HepG2 (cell line): ENCODE results near the gene LLGL2. TPM values are rescaled to one million over a fixed set of nuclear protein-coding genes. Genes with fewer than 3 reads are reported as not detected.
A peak's percentile ranks its signal among the peaks of the same experiment; 100 is the strongest.

Source experiments
- ATF6 ChIP-seq: sonication (generic); formaldehyde crosslinking; conservative IDR thresholded peaks from 2 replicates; pipeline ENCODE4 v1.4.0; 2020; ENCODE audit warnings: missing genetic modification reagents
- FLYWCH1 ChIP-seq: sonication (generic); formaldehyde crosslinking; IDR thresholded peaks from 2 replicates; pipeline ENCODE4 v1.8.1; 2023; ENCODE audit warnings: mild to moderate bottlenecking, missing genetic modification reagents
- GRHL1 ChIP-seq: sonication (generic); formaldehyde crosslinking; conservative IDR thresholded peaks from 2 replicates; pipeline ENCODE4 v1.8.0; 2022; ENCODE audit warnings: missing genetic modification reagents
- NFATC3 ChIP-seq: sonication (generic); formaldehyde crosslinking; IDR thresholded peaks from 2 replicates; pipeline ENCODE4 v1.5.1; 2020; ENCODE audit warnings: mild to moderate bottlenecking, missing genetic modification reagents
- PCBP1 ChIP-seq: fragments of 200-400 bp; formaldehyde crosslinking; IDR thresholded peaks from 2 replicates; pipeline ENCODE4 v1.6.1; 2017; ENCODE audit warnings: mild to moderate bottlenecking, low read depth, low read length, borderline replicate concordance
- POLR2G ChIP-seq: fragments of 200-400 bp; formaldehyde crosslinking; IDR thresholded peaks from 2 replicates; pipeline ENCODE4 v1.6.1; 2018; ENCODE audit warnings: mild to moderate bottlenecking, low read depth, low read length, moderate library complexity
- RELA ChIP-seq: sonication (generic); formaldehyde crosslinking; IDR thresholded peaks from 2 replicates; pipeline ENCODE4 v1.4.0; 2020; ENCODE audit warnings: missing genetic modification reagents
- ZBTB1 ChIP-seq: sonication (generic); formaldehyde crosslinking; IDR thresholded peaks from 2 replicates; pipeline ENCODE4 v1.4.0; 2020; ENCODE audit warnings: missing genetic modification reagents, borderline replicate concordance
- ZNF496 ChIP-seq: sonication (generic); formaldehyde crosslinking; IDR thresholded peaks from 2 replicates; pipeline ENCODE4 v1.8.1; 2023; ENCODE audit warnings: mild to moderate bottlenecking, moderate library complexity, missing genetic modification reagents; ENCODE audit not compliant: insufficient replicate concordance
- ZNF512B ChIP-seq: sonication (generic); formaldehyde crosslinking; IDR thresholded peaks from 2 replicates; pipeline ENCODE4 v1.5.1; 2020; ENCODE audit warnings: missing genetic modification reagents, mild to moderate bottlenecking, borderline replicate concordance
- ZNF576 ChIP-seq: sonication (generic); formaldehyde crosslinking; IDR thresholded peaks from 2 replicates; pipeline ENCODE4 v1.4.0; 2020; ENCODE audit warnings: mild to moderate bottlenecking, missing genetic modification reagents
- ZNF609 ChIP-seq: sonication (generic); formaldehyde crosslinking; IDR thresholded peaks from 2 replicates; pipeline ENCODE4 v1.4.0; 2020; ENCODE audit warnings: mild to moderate bottlenecking, missing genetic modification reagents, borderline replicate concordance
- ZNF670 ChIP-seq: sonication (generic); formaldehyde crosslinking; IDR thresholded peaks from 2 replicates; pipeline ENCODE4 v1.8.0; 2022; ENCODE audit warnings: mild to moderate bottlenecking, missing genetic modification reagents, borderline replicate concordance
- polyA plus RNA-seq, 8 experiments: library from polyadenylated mRNA; depleted of rRNA in 3 of 8; stranded (reverse) in 7 of 8; unstranded in 1 of 8; fragments of >200 nt; fragmentation: Illumina TruSeq in 4 of 8; extraction: Trizol in 4 of 8; gene quantifications; 2 replicates each; pipeline versions ENCODE4 v1.2.1 to v1.2.3, GENCODE V29; 2011 to 2016; ENCODE audit warnings: low read depth in 4 of 8, missing spikeins in 1 of 8, mixed read lengths in 1 of 8; ENCODE audit not compliant: insufficient read depth in 1 of 8
- total RNA-seq, 5 experiments: library from RNA; depleted of rRNA; stranded (reverse); fragments of >200 nt; fragmentation: Illumina TruSeq; extraction: Trizol; gene quantifications; 2 replicates each; pipeline ENCODE4 v1.2.3, GENCODE V29; 2016; ENCODE audit warnings: low read depth in 1 of 5

Gene LLGL2
- total and polyA plus RNA-seq, 2 of the 13 experiments (the other 11 are each of a cell fraction or from before 2014, with no cell fraction given) = 83.0 to 86.7 TPM

GRCh38 chr17:75511610-75512575 is 13.6 kb upstream of the LLGL2 start (continued):
- no peak for TF ChIP-seq GRHL1 (CRISPR knock-in tag)
- TF ChIP-seq RELA (CRISPR knock-in tag) = no peak
- TF ChIP-seq ZNF576 (CRISPR knock-in tag) = 0 out of 2 replicates have a peak, but pooled peaks have one; percentile 68
- TF ChIP-seq ZNF512B = peak; percentile 53
- TF ChIP-seq ZBTB1 = no peak
- 0 out of 2 replicates have a peak, but pooled peaks have one; percentile 46 for TF ChIP-seq PCBP1
- no peak for TF ChIP-seq FLYWCH1 (CRISPR knock-in tag)
- no peak for TF ChIP-seq NFATC3 (CRISPR knock-in tag)
- no peak for TF ChIP-seq ZNF496 (CRISPR knock-in tag)
- TF ChIP-seq ZNF609 (CRISPR knock-in tag) = peak; percentile 94
- no peak for TF ChIP-seq POLR2G
- no peak for TF ChIP-seq ZNF670
- no peak for TF ChIP-seq ATF6 (CRISPR knock-in tag)
